Astrocyte (in vitro differentiated cells and primary cell): ENCODE measurements around the gene ERO1B. TPM values are rescaled to one million over a fixed set of nuclear protein-coding genes. Genes with fewer than 3 reads are reported as not detected.

Experiments used
- DNase-seq: peaks from one replicate; pipeline ENCODE4 v3.0.0-alpha.2; 2010; ENCODE audit warnings: low read depth
- FAIRE-seq: peaks from 2 replicates; lab custom pipeline; 2011; peaks lifted over from hg19 to GRCh38; lab: Jason Lieb, UNC
- H2AFZ ChIP-seq: 2 replicates; pipeline ENCODE4 v1.6.0; 2012; ENCODE audit warnings: low read depth, low read length, inconsistent platforms
- H3K27ac ChIP-seq: 2 replicates; pipeline ENCODE4 v1.5.1; 2011; ENCODE audit warnings: low read depth, low read length, inconsistent platforms
- H3K27me3 ChIP-seq: 2 replicates; pipeline ENCODE4 v1.6.0; 2011; ENCODE audit warnings: low read length, inconsistent platforms; ENCODE audit not compliant: insufficient read depth
- H3K36me3 ChIP-seq: 2 replicates; pipeline ENCODE4 v1.5.1; 2011; ENCODE audit warnings: low read length, inconsistent platforms; ENCODE audit not compliant: insufficient read depth
- H3K4me1 ChIP-seq: 2 replicates; pipeline ENCODE4 v1.5.1; 2011; ENCODE audit warnings: low read length, inconsistent platforms; ENCODE audit not compliant: insufficient read depth
- H3K4me2 ChIP-seq: 2 replicates; pipeline ENCODE4 v1.6.0; 2012; ENCODE audit warnings: low read length, inconsistent platforms
- H3K4me3 ChIP-seq: 2 replicates; pipeline ENCODE4 v1.5.1; 2011; ENCODE audit warnings: low read depth, mild to moderate bottlenecking, low read length, inconsistent platforms; ENCODE audit not compliant: insufficient read depth
- H3K79me2 ChIP-seq: 2 replicates; pipeline ENCODE4 v1.6.0; 2012; ENCODE audit warnings: mild to moderate bottlenecking, low read length, inconsistent platforms; ENCODE audit not compliant: insufficient read depth
- H3K9ac ChIP-seq: 2 replicates; pipeline ENCODE4 v1.6.0; 2012; ENCODE audit warnings: mild to moderate bottlenecking, low read length, inconsistent platforms
- H3K9me3 ChIP-seq: 2 replicates; pipeline ENCODE4 v1.5.1; 2012; ENCODE audit warnings: low read depth, mild to moderate bottlenecking, low read length, inconsistent platforms; ENCODE audit not compliant: insufficient read depth
- H4K20me1 ChIP-seq: 2 replicates; pipeline ENCODE4 v1.6.0; 2012; ENCODE audit warnings: low read length, inconsistent platforms; ENCODE audit not compliant: insufficient read depth
- H3K27ac Mint-ChIP-seq: one replicate; pipeline ENCODE4 v1.8.0; 2021; ENCODE audit warnings: mild to moderate bottlenecking, mixed read lengths; ENCODE audit not compliant: unreplicated experiment
- H3K27me3 Mint-ChIP-seq: one replicate; pipeline ENCODE4 v1.8.0; 2021; ENCODE audit warnings: low read depth, mixed read lengths; ENCODE audit not compliant: unreplicated experiment
- H3K36me3 Mint-ChIP-seq: one replicate; pipeline ENCODE4 v1.8.0; 2021; ENCODE audit warnings: low read depth, mixed read lengths; ENCODE audit not compliant: unreplicated experiment
- H3K4me1 Mint-ChIP-seq: one replicate; pipeline ENCODE4 v1.8.0; 2021; ENCODE audit warnings: low read depth, mixed read lengths; ENCODE audit not compliant: unreplicated experiment
- H3K4me3 Mint-ChIP-seq: one replicate; pipeline ENCODE4 v1.8.0; 2021; ENCODE audit warnings: mild to moderate bottlenecking, moderate library complexity, mixed read lengths; ENCODE audit not compliant: unreplicated experiment
- H3K9me3 Mint-ChIP-seq: one replicate; pipeline ENCODE4 v1.8.0; 2021; ENCODE audit warnings: mild to moderate bottlenecking, mixed read lengths; ENCODE audit not compliant: unreplicated experiment
- CTCF ChIP-seq: IDR thresholded peaks from 2 replicates; pipeline ENCODE4 v1.5.1; 2011; ENCODE audit warnings: low read depth, mild to moderate bottlenecking, inconsistent platforms, low read length, moderate library complexity; ENCODE audit not compliant: insufficient read depth
- EZH2 ChIP-seq: IDR thresholded peaks from 2 replicates; pipeline ENCODE4 v1.6.1; 2012; ENCODE audit warnings: mild to moderate bottlenecking, low read length, inconsistent platforms; ENCODE audit not compliant: insufficient read depth
- total RNA-seq: library from RNA; stranded (reverse); gene quantifications from 2 replicates; pipeline ENCODE4 v1.2.1, GENCODE V29; 2021

ERO1B gene
- total RNA-seq, 1 donor from 2014 or later, result 1.5 TPM

GRCh38 chr1:236261033-236261432 is 20.7 kb downstream of the ERO1B start:
- H3K4me1 ChIP-seq, result no peaks in the 10 kb centered on the region
- Mint-ChIP-seq H3K9me3 (peaks cover 26% of the 10 kb centered on the region), H3K4me1 (no peaks in the 10 kb centered on the region), H3K36me3 (peaks cover 17% of the 10 kb centered on the region), H3K4me3 (no peak overlapping the region), H3K27me3 (no peaks in the 10 kb centered on the region), H3K27ac (no peak overlapping the region)
- H3K4me2 ChIP-seq, result no peak overlapping the region
- H3K27me3 ChIP-seq, result no peaks in the 10 kb centered on the region
- no peaks in the 10 kb centered on the region for H3K36me3 ChIP-seq
- no peaks in the 10 kb centered on the region for H3K79me2 ChIP-seq
- H3K9ac ChIP-seq, result no peak overlapping the region
- TF ChIP-seq EZH2 (no peak), CTCF (no peak)
- no peak overlapping the region for H3K27ac ChIP-seq
- no peak overlapping the region for H3K4me3 ChIP-seq
- FAIRE-seq (no peak), DNase-seq (no peak)
- H2AFZ ChIP-seq, result no peak overlapping the region
- no peaks in the 10 kb centered on the region for H3K9me3 ChIP-seq
- H4K20me1 ChIP-seq, result no peaks in the 10 kb centered on the region

GRCh38 chr1:236259043-236259442 is 22.7 kb downstream of the ERO1B start:
- Histone ChIP-seq H3K27me3 (no peaks in the 10 kb centered on the region), H3K9me3 (no peaks in the 10 kb centered on the region), H3K4me3 (no peak overlapping the region), H3K9ac (no peak overlapping the region), H3K79me2 (no peaks in the 10 kb centered on the region), H3K36me3 (no peaks in the 10 kb centered on the region), H4K20me1 (no peaks in the 10 kb centered on the region), H3K27ac (no peak overlapping the region), H3K4me2 (no peak overlapping the region), H2AFZ (no peak overlapping the region), H3K4me1 (no peaks in the 10 kb centered on the region)
- no peak for FAIRE-seq
- TF ChIP-seq EZH2 (no peak), CTCF (no peak)
- no peak overlapping the region for H3K27ac Mint-ChIP-seq
- no peak for DNase-seq
- H3K27me3 Mint-ChIP-seq, result no peaks in the 10 kb centered on the region
- no peak overlapping the region for H3K4me3 Mint-ChIP-seq
- peaks cover 17% of the 10 kb centered on the region for H3K36me3 Mint-ChIP-seq
- peaks cover 26% of the 10 kb centered on the region for H3K9me3 Mint-ChIP-seq
- H3K4me1 Mint-ChIP-seq, result no peaks in the 10 kb centered on the region

GRCh38 chr1:236258114-236258622 is 23.6 kb downstream of the ERO1B start:
- no peaks in the 10 kb centered on the region for H3K79me2 ChIP-seq
- TF ChIP-seq EZH2 (no peak), CTCF (no peak)
- H3K36me3 ChIP-seq, result no peaks in the 10 kb centered on the region
- no peak overlapping the region for H3K4me3 ChIP-seq
- H3K4me1 Mint-ChIP-seq, result no peaks in the 10 kb centered on the region
- FAIRE-seq, result no peak
- no peak overlapping the region for H2AFZ ChIP-seq
- no peak overlapping the region for H3K9ac ChIP-seq
- DNase-seq, result no peak
- H3K27ac Mint-ChIP-seq, result no peak overlapping the region
- H3K27ac ChIP-seq, result no peak overlapping the region
- no peaks in the 10 kb centered on the region for H3K9me3 ChIP-seq
- no peak overlapping the region for H3K4me2 ChIP-seq
- H3K27me3 Mint-ChIP-seq, result no peaks in the 10 kb centered on the region
- no peaks in the 10 kb centered on the region for H3K27me3 ChIP-seq
- peaks cover 17% of the 10 kb centered on the region for H3K36me3 Mint-ChIP-seq
- no peaks in the 10 kb centered on the region for H4K20me1 ChIP-seq
- no peaks in the 10 kb centered on the region for H3K4me1 ChIP-seq
- peaks cover 26% of the 10 kb centered on the region for H3K9me3 Mint-ChIP-seq
- no peak overlapping the region for H3K4me3 Mint-ChIP-seq
